Effector CD8-positive, alpha-beta T cell (primary cell): ENCODE measurements around the gene L3MBTL2.
"Not testable (repeated sequence)": the region's sequence is repeated elsewhere in the genome, so short reads cannot be mapped to it uniquely, and the experiment has no call there.

Experiments used
- DNase-seq: peaks from one replicate; lab custom pipeline; 2025; lab: John Stamatoyannopoulos, UW
- total RNA-seq, 4 experiments: gene quantifications; one replicate each; lab custom pipeline; 2026; lab: John Stamatoyannopoulos, UW

The L3MBTL2 gene
- total RNA-seq, result 75.1 to 104 (median 88.2) reads per million in 4 experiments

- peak; percentile 99 for DNase-seq
These were observed at the start of gene L3MBTL2 for GRCh38 chr22:41204992-41205900. L3MBTL2 (plus strand) TSS chr22:41205312; CDS start chr22:41205363, 51 bp downstream.

- no peak for DNase-seq
These were observed 48.0 kb upstream of the L3MBTL2 start for GRCh38 chr22:41157083-41157482.

GRCh38 chr22:41169157-41169556 lies 36.0 kb upstream of the L3MBTL2 start:
- DNase-seq, result no peak

GRCh38 chr22:41171996-41172395 lies 33.1 kb upstream of the L3MBTL2 start:
- no peak for DNase-seq

GRCh38 chr22:41175546-41175945 lies 29.6 kb upstream of the L3MBTL2 start:
- no peak for DNase-seq

GRCh38 chr22:41177040-41177621 lies 28.0 kb upstream of the L3MBTL2 start:
- DNase-seq, result no peak

- no peak for DNase-seq
These were observed 27.3 kb upstream of the L3MBTL2 start for GRCh38 chr22:41177622-41178424.

GRCh38 chr22:41178425-41178975 lies 26.6 kb upstream of the L3MBTL2 start:
- no peak for DNase-seq

GRCh38 chr22:41180362-41180761 lies 24.8 kb upstream of the L3MBTL2 start:
- DNase-seq, result not testable (repeated sequence)

GRCh38 chr22:41180926-41181325 lies 24.2 kb upstream of the L3MBTL2 start:
- DNase-seq, result no peak

- no peak for DNase-seq
These were observed 23.5 kb upstream of the L3MBTL2 start for GRCh38 chr22:41181349-41182241.

- DNase-seq, result no peak
These were observed 20.4 kb upstream of the L3MBTL2 start for GRCh38 chr22:41184679-41185078.

GRCh38 chr22:41191467-41191866 lies 13.6 kb upstream of the L3MBTL2 start:
- no peak for DNase-seq

- DNase-seq, result no peak
These were observed 11.3 kb upstream of the L3MBTL2 start for GRCh38 chr22:41193829-41194228.

GRCh38 chr22:41197038-41197972 lies 7.8 kb upstream of the L3MBTL2 start:
- peak; percentile 81 for DNase-seq

GRCh38 chr22:41198027-41198580 lies 7.0 kb upstream of the L3MBTL2 start:
- peak; percentile 26 for DNase-seq

GRCh38 chr22:41201141-41201540 lies 4.0 kb upstream of the L3MBTL2 start:
- DNase-seq, result no peak

- DNase-seq, result no peak
These were observed 2.0 kb upstream of the L3MBTL2 start for GRCh38 chr22:41203118-41203517.

- no peak for DNase-seq
These were observed 1.0 kb upstream of the L3MBTL2 start for GRCh38 chr22:41204066-41204465.
